Tibial nerve (tissue), 4 donors: ENCODE measurements around the gene FBL.

Experiments
- CTCF ChIP-seq, 5 experiments: fragments of 200-600 bp in 3 of 5; fragments of 450-650 bp in 2 of 5; sonication (generic) in 3 of 5; IDR thresholded peaks; one replicate each; pipeline ENCODE4 v1.5.1; 2016 to 2019; ENCODE audit warnings: antibody characterized with exemption in 5 of 5, mild to moderate bottlenecking in 3 of 5, moderate library complexity in 2 of 5
- EP300 ChIP-seq, 2 donors: sonication (generic); formaldehyde crosslinking; IDR thresholded peaks; one replicate each; pipeline ENCODE4 v1.6.1; 2017; ENCODE audit warnings: antibody characterized with exemption in 2 of 2, mild to moderate bottlenecking in 1 of 2
- POLR2A ChIP-seq, 2 donors: fragments of 450-650 bp; IDR thresholded peaks; one replicate each; pipeline ENCODE4 v1.6.1; 2017; ENCODE audit warnings: antibody characterized with exemption in 2 of 2, mild to moderate bottlenecking in 2 of 2, moderate library complexity in 2 of 2

DNA sequence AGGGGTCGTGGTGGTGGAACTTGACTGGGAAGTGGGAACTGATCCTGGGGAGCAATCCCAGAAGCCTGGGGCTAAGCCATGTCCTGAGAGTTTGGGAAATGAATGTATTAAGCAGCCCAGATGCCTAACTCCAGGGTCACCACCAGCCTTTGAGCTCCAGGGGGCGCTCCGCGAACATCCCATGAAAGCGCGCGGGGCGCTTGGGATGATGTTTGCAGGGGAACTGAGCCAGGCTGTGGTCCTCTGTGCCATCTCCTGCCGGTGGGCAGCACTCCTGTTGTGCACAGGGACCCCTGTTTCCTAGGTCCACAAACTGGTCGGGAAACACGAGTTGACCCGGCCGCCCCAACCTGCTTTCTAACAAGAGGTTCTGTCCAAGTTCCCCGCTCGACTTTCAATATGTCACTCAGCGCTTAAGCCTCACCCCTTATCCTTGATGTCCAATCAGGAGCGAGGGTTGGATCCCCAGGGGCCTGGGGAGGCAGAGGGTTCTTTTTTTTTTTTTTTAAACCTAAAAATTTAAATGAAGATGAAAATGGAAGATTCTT, 53.1 kb downstream of the FBL start:
- TF ChIP-seq POLR2A (IDR thresholded peaks at IDR 0.05) (no peak), CTCF (IDR thresholded peaks at IDR 0.05) (peak; percentile 76 to 92 (median 84)), EP300 (IDR thresholded peaks at IDR 0.05) (peak in 1 of 2 donors; percentile 15)
